Ishikawa (cell line): Measurements from ENCODE around the gene ADGRL3.

ENCODE experiments used
- CEBPB ChIP-seq: IDR thresholded peaks from 2 replicates; pipeline ENCODE4 v1.6.1; 2012
- CREB1 ChIP-seq: IDR thresholded peaks from 2 replicates; pipeline ENCODE4 v1.6.1; 2012; ENCODE audit warnings: low read depth
- EGR1 ChIP-seq: IDR thresholded peaks from 2 replicates; pipeline ENCODE4 v1.6.1; 2012
- EP300 ChIP-seq: IDR thresholded peaks from 2 replicates; pipeline ENCODE4 v1.6.1; 2012; ENCODE audit warnings: borderline replicate concordance
- FOXM1 ChIP-seq: IDR thresholded peaks from 2 replicates; pipeline ENCODE4 v1.6.1; 2012; ENCODE audit warnings: low read depth, borderline replicate concordance
- NFIC ChIP-seq: IDR thresholded peaks from 2 replicates; pipeline ENCODE4 v1.6.1; 2012
- RAD21 ChIP-seq: IDR thresholded peaks from 2 replicates; pipeline ENCODE4 v1.6.1; 2012; ENCODE audit warnings: low read depth
- TAF1 ChIP-seq: IDR thresholded peaks from 2 replicates; pipeline ENCODE4 v1.6.1; 2012; ENCODE audit warnings: low read depth, mild to moderate bottlenecking
- TCF12 ChIP-seq: IDR thresholded peaks from 2 replicates; pipeline ENCODE4 v1.6.1; 2012; ENCODE audit warnings: low read depth
- TEAD4 ChIP-seq: IDR thresholded peaks from 2 replicates; pipeline ENCODE4 v1.6.1; 2012
- YY1 ChIP-seq: IDR thresholded peaks from 2 replicates; pipeline ENCODE4 v1.6.1; 2012; ENCODE audit warnings: low read depth
- ZBTB7A ChIP-seq: IDR thresholded peaks from 2 replicates; pipeline ENCODE4 v1.6.1; 2012; ENCODE audit warnings: low read depth
- TF ChIP-seq, protein P1 (sequence below): IDR thresholded peaks from 2 replicates; pipeline ENCODE4 v1.6.1; 2012
- TF ChIP-seq, protein P2 (sequence below): IDR thresholded peaks from 2 replicates; pipeline ENCODE4 v1.6.1; 2012; ENCODE audit warnings: low read depth, mild to moderate bottlenecking
- TF ChIP-seq, protein P3 (sequence below): IDR thresholded peaks from 2 replicates; pipeline ENCODE4 v1.6.1; 2012

The ADGRL3 gene

DNA sequence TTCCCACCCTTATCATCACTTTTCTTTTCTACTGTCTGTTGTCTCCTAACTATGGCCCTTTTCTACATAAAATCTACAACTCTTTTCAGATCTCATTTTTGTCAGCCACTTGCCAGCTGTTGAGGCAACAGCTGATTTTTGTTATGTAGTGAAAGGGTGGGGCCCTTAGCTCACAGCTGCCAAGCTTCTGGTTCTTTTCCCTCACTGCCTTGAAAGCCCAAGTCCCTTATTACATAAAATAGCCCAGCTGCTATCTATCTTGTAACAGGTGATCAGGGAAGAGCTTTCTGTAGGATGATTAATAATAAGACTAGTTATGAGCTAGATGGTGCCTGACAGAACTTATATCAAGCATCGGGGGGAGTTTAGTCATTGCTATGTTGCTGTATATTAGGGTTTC lies 45.9 kb downstream of the ADGRL3 start:
- TF ChIP-seq CREB1 (no peak), ZBTB7A (no peak), TCF12 (no peak), TEAD4 (no peak), EGR1 (no peak), CEBPB (no peak), YY1 (no peak), EP300 (no peak), FOXM1 (no peak), TAF1 (no peak), RAD21 (no peak), NFIC (no peak)
- TF ChIP-seq, protein P1, sequence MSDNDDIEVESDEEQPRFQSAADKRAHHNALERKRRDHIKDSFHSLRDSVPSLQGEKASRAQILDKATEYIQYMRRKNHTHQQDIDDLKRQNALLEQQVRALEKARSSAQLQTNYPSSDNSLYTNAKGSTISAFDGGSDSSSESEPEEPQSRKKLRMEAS = no peak
- TF ChIP-seq, protein P2, sequence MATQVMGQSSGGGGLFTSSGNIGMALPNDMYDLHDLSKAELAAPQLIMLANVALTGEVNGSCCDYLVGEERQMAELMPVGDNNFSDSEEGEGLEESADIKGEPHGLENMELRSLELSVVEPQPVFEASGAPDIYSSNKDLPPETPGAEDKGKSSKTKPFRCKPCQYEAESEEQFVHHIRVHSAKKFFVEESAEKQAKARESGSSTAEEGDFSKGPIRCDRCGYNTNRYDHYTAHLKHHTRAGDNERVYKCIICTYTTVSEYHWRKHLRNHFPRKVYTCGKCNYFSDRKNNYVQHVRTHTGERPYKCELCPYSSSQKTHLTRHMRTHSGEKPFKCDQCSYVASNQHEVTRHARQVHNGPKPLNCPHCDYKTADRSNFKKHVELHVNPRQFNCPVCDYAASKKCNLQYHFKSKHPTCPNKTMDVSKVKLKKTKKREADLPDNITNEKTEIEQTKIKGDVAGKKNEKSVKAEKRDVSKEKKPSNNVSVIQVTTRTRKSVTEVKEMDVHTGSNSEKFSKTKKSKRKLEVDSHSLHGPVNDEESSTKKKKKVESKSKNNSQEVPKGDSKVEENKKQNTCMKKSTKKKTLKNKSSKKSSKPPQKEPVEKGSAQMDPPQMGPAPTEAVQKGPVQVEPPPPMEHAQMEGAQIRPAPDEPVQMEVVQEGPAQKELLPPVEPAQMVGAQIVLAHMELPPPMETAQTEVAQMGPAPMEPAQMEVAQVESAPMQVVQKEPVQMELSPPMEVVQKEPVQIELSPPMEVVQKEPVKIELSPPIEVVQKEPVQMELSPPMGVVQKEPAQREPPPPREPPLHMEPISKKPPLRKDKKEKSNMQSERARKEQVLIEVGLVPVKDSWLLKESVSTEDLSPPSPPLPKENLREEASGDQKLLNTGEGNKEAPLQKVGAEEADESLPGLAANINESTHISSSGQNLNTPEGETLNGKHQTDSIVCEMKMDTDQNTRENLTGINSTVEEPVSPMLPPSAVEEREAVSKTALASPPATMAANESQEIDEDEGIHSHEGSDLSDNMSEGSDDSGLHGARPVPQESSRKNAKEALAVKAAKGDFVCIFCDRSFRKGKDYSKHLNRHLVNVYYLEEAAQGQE = no peak
- TF ChIP-seq, protein P3, sequence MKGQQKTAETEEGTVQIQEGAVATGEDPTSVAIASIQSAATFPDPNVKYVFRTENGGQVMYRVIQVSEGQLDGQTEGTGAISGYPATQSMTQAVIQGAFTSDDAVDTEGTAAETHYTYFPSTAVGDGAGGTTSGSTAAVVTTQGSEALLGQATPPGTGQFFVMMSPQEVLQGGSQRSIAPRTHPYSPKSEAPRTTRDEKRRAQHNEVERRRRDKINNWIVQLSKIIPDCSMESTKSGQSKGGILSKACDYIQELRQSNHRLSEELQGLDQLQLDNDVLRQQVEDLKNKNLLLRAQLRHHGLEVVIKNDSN = no peak

DNA sequence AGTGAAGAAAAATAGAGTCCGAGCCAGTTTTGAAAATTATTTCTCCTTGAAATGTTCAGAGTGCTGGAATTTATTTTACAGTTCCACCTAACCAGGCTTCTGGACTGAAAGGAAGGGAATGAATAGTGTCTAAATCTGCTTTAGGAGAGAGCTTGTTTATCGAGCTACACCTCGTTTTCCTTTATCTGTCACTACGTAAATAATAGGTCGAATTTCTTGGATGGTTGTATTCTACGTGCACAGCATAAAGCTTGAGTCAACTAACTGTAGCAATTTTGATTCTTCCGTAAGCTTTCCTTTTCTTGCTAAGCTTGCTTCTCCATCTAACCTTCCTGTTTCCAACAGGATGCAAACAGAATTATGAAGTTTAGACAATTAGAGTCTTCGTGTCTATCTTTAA lies 48.6 kb downstream of the ADGRL3 start:
- TF ChIP-seq, protein P2 = no peak
- no peak for TF ChIP-seq EGR1
- TF ChIP-seq, protein P1 = no peak
- no peak for TF ChIP-seq TAF1
- TF ChIP-seq EP300 = no peak
- TF ChIP-seq RAD21 = no peak
- no peak for TF ChIP-seq CREB1
- no peak for TF ChIP-seq CEBPB
- TF ChIP-seq ZBTB7A = no peak
- TF ChIP-seq TEAD4 = no peak
- no peak for TF ChIP-seq NFIC

DNA sequence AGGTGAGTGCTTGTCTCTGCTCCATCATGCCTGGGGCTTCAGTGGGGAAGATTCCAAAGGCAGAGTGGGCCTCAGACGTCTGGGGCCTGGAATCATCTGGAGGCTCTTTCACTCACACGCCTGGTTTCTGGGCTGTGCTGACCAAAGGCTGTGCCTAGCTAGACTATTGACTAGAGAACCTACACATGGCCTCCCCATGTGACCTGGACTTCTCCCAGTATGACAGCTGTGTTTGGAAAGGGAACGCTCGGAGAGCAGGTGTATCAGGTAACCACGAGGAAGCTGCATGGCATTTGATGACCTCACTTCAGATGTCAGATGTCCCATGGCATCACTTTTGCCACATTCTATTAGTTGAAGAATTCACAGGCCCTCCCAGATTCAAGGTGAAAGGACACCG lies 51.0 kb downstream of the ADGRL3 start:
- TF ChIP-seq NFIC = no peak
- no peak for TF ChIP-seq EGR1
- no peak for TF ChIP-seq CEBPB
- no peak for TF ChIP-seq CREB1
- TF ChIP-seq, protein P2 = no peak
- TF ChIP-seq, protein P1 = no peak
- no peak for TF ChIP-seq RAD21
- no peak for TF ChIP-seq TAF1
- TF ChIP-seq, protein P3 = no peak
- no peak for TF ChIP-seq EP300
- TF ChIP-seq YY1 = no peak
- TF ChIP-seq TEAD4 = no peak
- TF ChIP-seq TCF12 = no peak
- no peak for TF ChIP-seq FOXM1
- TF ChIP-seq ZBTB7A = no peak

DNA sequence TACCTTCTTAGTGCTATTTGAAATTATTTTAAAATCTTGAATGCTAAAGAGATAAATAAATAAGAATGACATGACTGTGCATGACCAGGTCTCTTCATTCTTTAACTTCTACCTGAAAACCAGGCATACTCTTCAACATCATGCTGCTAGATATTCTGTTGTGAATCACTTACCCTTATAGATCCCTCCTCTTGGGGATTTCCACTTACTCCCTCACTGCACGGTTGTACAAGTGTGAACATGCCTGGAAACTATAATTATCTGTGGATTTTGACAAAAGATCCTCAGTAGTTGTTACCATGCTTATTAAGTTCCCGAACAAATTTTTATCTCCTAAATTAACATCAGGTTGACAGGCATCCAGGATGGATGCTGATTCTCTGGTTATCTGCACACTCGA lies 54.3 kb downstream of the ADGRL3 start:
- TF ChIP-seq EP300 (no peak), EGR1 (no peak), FOXM1 (no peak), YY1 (no peak), CEBPB (no peak), TCF12 (no peak), NFIC (no peak), TAF1 (no peak), ZBTB7A (no peak)
- TF ChIP-seq, protein P2 = no peak
- TF ChIP-seq, protein P1 = no peak
- TF ChIP-seq, protein P3 = no peak
